HCT116 (cell line): ENCODE measurements around the gene ANKRD23.

Experiments used
- CTCF ChIP-seq, 3 experiments: fragments of 200-600 bp in 1 of 3; sonication (generic) in 1 of 3; IDR thresholded peaks in 2 of 3; conservative IDR thresholded peaks in 1 of 3; 2 replicates each; pipeline ENCODE4 v1.5.1; 2012 to 2017; ENCODE audit warnings: low read depth in 2 of 3, low read length in 2 of 3, antibody characterized with exemption in 1 of 3, borderline replicate concordance in 1 of 3, control low read depth in 1 of 3, mild to moderate bottlenecking in 1 of 3, mixed read lengths in 1 of 3, mixed run types in 1 of 3, moderate library complexity in 1 of 3; ENCODE audit not compliant: insufficient read depth in 1 of 3
- EZH2phosphoT487 ChIP-seq: fragments of 200-600 bp; IDR thresholded peaks from 2 replicates; pipeline ENCODE4 v1.6.1; 2018; ENCODE audit warnings: antibody characterized with exemption, borderline replicate concordance
- MAX ChIP-seq: IDR thresholded peaks from 2 replicates; pipeline ENCODE4 v1.6.1; 2012
- POLR2A ChIP-seq: IDR thresholded peaks from 2 replicates; pipeline ENCODE4 v1.7.0; 2011; ENCODE audit warnings: borderline replicate concordance; ENCODE audit not compliant: insufficient read depth, insufficient read length; ENCODE audit errors: extremely low read depth
- ZNF274 ChIP-seq: fragments of 200-500 bp; sonication (Bioruptor generic); IDR thresholded peaks from 2 replicates; pipeline ENCODE4 v1.6.1; 2014; ENCODE audit warnings: mild to moderate bottlenecking, low read depth, low read length, inconsistent platforms

DNA sequence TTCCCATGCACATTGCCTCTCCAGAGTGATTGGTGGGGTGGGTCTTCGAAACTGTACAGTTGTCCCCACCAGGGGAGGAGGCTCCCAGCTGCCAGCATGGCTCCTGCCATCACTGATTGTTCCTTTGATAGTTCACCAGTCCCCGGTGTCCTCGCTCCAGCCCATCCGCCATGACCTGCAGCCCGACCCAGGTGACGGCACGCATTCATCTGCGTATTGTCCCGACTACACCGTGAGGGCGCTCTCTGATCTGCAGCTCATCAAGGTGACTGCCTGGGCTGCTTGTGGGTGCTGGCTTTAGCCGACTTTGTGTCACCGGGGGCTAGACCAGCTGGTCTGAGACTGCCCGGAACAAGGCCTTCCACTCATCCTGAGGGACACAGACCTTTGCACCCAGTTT, 15.4 kb downstream of the ANKRD23 start:
- TF ChIP-seq MAX: no peak
- no peak for TF ChIP-seq CTCF (IDR thresholded peaks at IDR 0.05 in 2 of 3, conservative IDR thresholded peaks at IDR 0.05 in 1 of 3; ENCODE audit: borderline replicate concordance in 1 of 3, insufficient read depth in 1 of 3, low read depth in 2 of 3, low read length in 2 of 3)
- TF ChIP-seq ZNF274: no peak
- TF ChIP-seq EZH2phosphoT487: no peak
- no peak for TF ChIP-seq POLR2A
